OCI-M2 (cell line): Measurements from ENCODE around the gene AATK.

Source experiments
- DNase-seq: peaks from one replicate; lab custom pipeline; 2025; ENCODE audit not compliant: unreplicated experiment; lab: John Stamatoyannopoulos, UW

The AATK gene

DNA sequence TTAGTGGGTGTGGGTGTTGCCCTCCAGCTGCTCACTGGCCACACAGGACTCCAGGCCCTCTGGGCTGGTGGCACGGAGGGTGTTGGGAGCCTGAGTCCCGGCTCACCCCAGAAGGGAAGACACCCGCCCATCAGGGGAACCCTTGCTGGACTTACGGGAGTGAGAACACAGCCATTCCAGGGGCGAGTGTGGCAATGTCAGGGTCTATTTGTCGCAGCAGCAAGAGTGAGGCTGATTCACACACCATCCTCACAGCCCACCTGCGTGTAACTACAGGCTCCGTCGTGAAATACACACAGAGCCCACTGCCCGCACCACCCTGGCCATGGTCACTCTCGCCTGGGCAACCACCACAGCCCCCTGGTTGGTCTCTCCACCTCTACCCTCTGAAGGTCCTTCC lies 17.8 kb upstream of the AATK start:
- DNase-seq = no peak

DNA sequence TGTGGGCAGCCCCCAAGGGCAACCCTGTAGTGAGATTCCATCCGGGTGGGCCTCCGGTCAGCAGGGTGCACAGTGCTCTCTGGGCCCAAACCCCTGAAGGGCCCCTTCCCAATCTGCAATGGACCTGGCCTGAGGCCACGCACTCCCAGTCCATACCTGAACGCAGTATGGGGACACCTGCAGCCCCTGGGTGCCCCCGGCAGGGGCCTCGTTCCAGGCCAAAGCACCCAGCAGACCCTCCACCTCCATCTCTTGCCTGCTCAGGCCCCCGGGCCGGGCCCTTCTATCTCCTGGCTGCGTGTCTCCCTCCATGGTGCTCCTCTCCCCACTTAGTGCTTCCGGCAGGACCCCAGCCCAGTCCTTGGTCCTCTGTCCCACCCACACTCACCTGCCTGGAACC lies 17.3 kb upstream of the AATK start:
- no peak for DNase-seq

- DNase-seq = no peak
Measured at GRCh38 chr17:81182596-81182995, 16.6 kb upstream of the AATK start.

DNA sequence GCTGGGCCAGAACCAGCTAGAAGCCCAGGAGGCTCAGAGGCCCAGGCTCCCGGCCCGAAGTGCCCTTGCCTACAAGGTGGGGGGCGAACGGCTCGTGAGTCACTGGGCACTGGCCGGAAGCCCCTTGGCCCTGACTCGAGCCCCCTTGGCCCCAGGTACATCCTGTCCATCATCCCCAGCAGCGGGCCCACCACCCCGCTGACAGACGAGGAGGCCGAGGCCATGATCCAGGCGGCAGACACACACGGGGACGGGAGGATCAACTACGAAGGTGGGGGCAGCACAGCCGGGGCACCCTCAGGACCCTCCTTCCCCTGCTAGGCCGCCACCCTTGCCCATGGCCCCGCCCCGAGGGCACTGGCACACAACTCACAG lies 15.8 kb upstream of the AATK start:
- DNase-seq = no peak

DNA sequence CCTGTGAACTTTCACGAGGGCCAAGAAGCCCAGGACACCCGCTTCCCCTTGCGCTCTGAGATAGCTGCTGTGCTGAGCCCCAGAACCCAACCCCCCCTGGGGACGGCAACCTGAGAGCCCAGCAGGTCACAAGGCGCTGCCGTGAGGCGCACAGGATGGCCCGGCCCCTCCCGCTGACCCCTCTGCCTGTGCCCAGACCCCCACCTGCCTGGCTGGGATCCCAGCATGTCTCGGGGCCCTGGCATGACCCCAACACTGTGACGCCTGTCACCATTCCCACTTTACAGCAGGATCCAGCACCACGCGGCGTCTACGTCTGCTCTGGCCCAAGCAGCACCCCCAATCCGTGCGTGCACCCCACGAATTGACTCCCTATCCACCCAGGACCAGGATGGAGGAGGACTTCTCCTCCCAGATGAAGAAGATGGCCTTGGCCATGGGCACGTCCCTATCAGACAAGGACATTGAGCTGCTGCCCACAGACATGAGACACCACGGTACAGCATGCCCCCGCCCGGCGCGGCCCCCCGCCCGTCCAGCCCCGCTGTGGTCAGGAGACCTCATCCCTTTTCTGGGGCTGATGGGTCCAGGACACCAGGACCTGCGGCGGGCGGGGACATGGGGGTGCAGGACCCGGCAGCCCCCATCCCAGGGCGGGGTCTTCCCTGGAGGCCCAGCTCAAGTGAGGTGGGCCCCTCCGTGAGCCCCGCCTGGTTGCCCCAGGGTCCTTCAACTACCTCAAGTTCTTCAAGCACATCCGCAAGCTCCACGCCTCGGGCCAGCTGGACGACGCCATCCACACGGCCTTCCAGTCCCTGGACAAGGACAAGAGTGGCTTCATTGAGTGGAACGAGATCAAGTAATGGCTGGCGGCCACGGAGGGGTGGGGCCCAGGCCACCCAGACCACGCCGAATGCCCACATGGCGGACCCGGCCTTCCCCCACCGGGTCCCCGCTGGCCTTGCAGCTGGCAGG lies 15.1 kb upstream of the AATK start:
- no peak for DNase-seq

DNA sequence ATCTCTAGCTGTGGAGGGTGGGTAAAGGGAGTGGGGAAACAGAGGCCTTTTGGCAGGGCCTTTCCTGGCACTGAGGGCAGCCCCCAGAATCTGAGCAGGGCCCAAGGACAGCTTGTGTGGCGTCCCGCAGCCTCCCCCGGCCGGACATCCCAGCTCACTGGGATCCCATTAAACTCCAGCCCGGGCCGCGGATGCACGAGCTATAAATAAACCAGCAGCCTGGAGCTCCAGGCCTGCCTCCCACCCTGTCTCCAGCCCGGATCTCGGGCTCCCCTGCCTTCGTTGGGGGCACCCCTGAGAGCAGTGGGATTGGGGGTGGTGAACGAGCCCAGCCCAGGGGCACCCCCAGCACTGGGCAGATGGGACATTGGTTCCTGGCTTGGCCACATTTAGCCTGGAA lies 13.8 kb upstream of the AATK start:
- no peak for DNase-seq

- no peak for DNase-seq
Measured at GRCh38 chr17:81179220-81179619, 13.2 kb upstream of the AATK start.

DNA sequence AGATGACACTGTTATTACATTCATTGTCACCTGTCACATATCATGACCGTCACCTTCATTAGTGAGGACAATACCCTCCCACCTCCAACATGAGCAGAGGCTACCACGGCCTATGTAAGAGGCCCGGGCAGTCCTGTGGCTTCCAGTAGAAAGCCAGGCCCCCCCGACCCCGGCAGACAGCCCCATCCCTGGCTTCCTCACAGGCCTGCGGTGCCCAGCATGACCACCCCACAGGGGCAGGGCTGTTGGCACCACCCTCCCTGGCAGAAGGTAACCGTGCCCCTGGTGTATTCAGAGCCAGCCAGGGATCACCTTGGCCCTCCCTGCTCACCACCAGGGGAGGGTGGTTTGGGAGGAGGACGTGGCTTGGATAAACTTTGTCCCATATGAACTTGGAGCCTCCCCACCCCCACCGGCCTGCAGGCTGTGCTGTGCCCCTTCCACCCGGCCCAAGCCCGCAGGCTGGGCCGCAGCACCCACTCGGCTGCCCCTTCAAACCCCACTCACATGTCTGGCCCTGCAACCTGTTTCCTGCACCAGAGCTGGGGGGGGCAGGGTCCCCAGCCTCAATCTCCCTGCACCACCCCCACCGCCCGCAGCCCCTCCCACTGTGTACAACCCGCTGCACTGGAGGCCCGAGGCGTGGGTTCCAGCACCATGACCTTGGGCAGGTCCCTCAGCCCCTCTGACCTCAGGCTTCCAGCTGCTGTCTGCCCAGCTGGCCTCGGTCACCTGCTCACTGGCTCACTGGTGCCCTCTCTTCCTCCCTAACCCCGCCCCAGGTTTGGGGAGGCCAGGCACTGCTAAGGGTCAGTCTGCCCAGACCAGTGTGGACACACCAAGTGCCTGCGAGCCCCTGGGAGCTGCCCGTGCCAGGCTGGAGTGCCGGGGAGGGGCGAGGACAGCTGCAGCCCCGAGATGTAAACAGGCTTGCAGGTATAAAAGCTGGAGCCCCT lies 12.4 kb upstream of the AATK start:
- no peak for DNase-seq

GRCh38 chr17:81176666-81177065 lies 10.6 kb upstream of the AATK start:
- no peak for DNase-seq

DNA sequence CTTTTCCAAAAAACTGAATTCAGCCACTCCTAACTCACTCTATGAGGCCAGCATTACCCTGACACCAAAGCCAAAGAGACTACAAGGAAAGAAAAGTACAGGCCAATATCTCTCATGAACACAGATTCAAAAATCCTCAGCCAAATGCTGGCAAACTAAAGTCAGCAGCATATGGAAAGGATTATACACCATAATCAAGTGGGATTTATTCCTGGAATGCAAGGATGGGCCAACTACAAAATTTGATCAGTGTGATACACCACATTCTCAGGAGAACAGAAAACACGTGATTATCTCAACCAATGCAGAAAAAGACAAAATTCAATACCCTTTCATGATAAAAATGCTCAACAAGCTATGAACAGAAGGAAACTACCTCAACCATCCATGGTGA lies 7.7 kb upstream of the AATK start:
- no peak for DNase-seq

- DNase-seq = no peak
Measured at GRCh38 chr17:81173052-81173761, 7.2 kb upstream of the AATK start.

DNA sequence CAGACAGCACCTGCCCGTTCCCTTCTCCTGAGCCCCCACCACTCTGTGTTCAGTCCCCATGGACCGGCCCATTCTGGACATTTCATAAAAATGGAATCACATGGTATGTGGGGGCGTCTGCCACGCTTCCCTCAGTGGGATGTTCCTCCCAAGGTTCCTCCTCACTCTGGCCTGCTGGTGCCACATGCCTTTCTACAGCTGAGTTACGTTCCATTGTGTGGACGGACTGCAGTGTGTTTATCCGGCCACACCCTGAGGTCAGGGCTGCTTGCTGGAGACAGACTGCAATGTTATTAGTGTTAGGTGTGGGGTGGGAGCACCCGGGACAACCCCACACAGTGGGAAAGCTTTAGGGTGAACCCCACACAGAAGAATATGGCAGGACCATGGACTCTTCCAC lies 5.9 kb upstream of the AATK start:
- no peak for DNase-seq

DNA sequence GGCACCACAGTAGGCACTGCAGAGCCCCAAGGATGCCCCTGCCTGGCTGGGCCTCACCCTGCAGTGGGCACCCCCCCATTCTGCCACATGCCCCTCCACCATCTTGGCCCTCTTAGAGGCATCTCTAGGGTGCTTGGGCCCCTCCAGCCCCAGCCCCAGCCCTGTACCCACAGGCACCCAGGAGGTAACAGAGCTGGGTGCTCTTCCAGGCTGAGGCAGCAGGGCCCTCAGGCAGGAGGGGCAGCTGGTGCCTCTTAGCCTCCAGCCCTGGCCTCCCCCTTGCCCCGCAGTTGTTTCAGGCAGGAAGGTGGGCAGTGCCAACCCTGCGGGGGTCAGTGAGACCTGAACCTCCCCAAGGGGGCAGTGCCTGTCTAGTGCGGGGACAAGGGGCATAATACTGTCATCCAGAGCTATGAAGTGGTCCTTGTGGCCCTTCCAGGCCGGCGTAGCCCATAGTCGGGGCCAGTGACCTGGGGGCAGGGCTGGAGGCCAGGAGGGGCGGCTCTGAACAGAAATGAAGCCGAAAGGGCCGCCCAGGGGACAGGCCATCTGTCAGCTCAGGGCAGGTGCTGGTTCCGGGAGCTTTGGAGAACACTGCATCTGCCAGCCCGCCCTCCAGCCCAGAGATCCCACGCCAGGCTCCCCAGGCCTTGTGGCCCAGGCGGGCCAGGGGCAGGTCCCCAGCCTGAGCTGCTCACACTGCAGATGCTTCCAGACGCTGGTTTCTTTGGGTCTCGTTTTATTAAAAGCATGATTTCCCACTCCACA lies 4.9 kb upstream of the AATK start:
- no peak for DNase-seq

DNA sequence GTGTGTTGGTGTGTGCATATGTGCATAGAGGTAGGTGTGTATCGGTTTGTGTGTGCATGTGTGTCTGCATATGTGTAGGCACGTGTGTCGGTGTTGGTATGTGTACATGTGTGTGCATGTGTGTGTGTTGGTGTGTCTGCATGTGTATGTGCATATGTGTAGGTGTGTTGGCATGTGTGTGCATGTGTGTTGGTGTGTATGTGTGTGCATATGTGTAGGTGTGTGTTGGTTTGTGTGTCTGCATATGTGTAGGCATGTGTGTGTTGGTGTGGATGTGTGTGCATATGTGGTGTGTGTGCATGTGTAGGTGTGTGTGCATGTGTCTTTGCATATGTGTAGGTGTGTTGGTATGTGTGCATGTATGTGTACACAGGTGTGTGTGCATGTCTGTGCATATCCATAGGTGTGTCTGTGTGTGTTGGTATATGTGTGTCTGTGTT lies 3.9 kb upstream of the AATK start:
- DNase-seq = no peak

GRCh38 chr17:81167638-81168037 lies 1.6 kb upstream of the AATK start:
- DNase-seq = no peak

- DNase-seq = no peak
Measured at GRCh38 chr17:81167194-81167524, 1.1 kb upstream of the AATK start.

- DNase-seq = no peak
Measured at GRCh38 chr17:81165246-81166032, 582 bp downstream of the AATK start, which contains the start of gene PVALEF. Gene PVALEF (plus strand): TSS chr17:81165507. CDS start chr17:81181227, 15,720 bp downstream.

DNA sequence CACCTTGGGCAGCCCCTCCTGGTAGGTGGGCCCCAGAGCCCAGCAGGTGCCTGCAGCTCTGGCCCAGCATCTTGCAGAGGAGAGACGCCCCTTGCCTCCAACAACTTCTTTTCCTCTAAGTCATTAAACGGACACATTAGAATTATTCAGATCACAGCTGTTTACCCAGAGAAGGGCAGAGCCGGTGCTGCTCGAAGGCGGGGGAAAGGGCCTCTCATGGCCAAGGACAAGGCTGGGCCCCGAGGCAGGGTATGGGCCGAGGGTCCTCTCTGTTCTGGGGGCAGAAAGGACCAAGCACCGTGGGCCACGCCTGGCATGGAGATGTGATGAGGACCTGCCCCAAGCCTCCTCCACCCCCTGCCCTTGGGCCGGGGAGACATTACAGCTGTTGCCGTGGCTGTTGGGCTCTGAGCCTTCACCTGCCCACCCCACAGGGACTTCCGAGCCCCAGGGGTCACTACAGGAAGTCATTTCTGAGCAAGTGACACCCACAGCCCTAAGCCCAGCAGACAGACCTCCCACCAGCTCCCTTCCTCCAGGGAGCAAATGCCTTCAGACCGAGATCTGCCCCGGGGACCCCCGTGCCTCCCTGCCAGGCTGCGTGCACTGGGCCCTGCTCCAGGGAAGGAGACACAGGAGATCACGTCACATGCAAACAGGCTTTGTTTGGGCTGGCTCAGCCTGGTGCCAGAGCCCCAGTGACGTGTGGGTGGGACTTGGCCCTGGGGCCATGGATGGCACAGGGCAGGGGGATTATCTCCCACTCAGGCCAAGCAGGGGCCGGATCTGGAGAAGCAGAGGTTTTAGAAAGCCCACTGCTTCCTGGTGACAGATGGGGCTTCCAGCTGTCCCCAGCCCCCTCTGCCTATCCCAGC lies 1.4 kb downstream of the AATK start:
- no peak for DNase-seq
